Medulla oblongata (tissue), 1 donor: ENCODE measurements around the gene RHBDL1.

Experiments
- DNase-seq: peaks from one replicate; pipeline ENCODE4 v3.0.0-alpha.2; 2015; ENCODE audit errors: extremely low spot score

Gene RHBDL1

DNA sequence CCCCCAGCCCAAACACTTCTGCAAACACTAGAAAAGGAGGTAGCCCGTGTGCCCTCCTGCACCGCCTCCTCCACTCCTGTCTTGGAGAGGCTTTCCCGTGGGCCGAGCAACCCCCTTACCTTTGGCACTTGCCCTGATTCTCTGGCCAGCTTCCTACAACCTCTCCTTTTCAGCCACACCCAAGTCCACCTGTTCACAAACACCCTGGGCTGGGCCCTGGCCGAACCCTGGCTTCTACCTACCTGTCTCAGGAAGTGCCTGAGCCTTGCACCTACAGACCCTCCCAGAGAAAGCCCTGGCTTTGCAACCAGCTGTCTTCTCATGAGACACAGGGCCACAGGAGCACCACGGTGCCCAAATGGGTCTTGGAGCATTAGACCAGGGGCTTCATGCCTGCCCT lies 43.5 kb downstream of the RHBDL1 start:
- DNase-seq = no peak

DNA sequence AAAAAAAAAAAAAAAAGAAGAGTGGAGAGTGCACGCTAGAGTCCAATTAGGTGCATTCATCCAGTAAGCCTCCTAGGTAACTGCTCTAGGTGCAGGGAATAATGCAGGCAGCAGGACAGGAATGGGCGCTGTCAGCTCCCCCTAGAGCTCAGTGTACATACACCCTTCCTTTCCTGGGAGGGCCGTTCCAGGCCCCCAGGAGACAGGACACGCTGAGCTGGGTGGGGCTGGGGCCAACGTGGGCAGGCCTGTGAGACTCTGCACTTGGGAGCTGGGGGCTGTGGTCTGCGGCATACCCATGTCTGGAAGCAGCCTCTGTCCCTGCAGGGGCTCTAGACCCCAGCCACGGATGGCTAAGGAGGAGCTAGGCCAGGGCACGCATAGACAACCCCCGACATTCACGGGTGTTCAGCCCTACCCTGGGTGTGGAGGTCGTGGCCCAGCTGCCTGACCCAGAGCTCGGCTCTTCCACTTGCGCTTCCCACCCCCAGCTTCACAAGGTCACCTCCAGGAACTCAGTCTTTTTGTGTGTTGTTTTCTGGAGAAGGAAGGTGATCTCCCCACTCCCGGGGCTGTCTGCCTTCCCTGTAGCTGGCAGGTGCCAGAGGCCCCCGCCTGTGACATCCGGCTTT lies 44.5 kb downstream of the RHBDL1 start:
- no peak for DNase-seq

DNA sequence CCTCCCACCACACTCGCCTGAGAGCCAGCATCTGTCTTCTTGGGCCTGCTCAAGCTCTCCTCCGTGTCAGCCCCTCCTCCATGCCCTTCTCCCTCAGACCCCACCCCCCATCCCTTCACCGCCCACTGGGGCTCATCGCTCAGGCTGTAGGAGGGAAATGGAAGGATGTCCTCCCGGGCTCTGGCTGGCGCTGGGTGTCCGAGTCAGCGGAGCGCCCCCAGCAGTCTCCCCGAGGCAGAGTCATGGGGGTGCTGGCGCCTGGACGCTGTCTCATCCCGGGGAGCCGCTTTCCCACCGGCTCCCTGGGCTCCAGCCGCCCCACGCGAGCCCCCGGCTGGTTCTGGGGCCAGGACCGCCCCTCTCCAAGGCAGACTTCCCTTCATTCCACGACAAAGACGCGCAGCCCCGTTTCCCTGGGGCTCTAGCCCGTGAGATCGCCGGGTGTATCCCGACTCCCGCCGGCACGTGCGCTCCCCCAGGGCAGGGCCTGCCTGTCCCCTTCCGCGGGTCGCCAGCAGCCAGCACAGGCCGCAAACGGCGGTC lies 45.0 kb downstream of the RHBDL1 start:
- peak; percentile 83 for DNase-seq

GRCh38 chr16:720990-721764 lies 45.7 kb downstream of the RHBDL1 start, which contains the start of gene ANTKMT:
Gene ANTKMT, plus strand, starts transcription at chr16:721146. Its CDS starts 129 bp downstream, at chr16:721275.
- DNase-seq = peak; percentile 77

- DNase-seq = no peak
Observed at GRCh38 chr16:721765-722540, 46.5 kb downstream of the RHBDL1 start.

DNA sequence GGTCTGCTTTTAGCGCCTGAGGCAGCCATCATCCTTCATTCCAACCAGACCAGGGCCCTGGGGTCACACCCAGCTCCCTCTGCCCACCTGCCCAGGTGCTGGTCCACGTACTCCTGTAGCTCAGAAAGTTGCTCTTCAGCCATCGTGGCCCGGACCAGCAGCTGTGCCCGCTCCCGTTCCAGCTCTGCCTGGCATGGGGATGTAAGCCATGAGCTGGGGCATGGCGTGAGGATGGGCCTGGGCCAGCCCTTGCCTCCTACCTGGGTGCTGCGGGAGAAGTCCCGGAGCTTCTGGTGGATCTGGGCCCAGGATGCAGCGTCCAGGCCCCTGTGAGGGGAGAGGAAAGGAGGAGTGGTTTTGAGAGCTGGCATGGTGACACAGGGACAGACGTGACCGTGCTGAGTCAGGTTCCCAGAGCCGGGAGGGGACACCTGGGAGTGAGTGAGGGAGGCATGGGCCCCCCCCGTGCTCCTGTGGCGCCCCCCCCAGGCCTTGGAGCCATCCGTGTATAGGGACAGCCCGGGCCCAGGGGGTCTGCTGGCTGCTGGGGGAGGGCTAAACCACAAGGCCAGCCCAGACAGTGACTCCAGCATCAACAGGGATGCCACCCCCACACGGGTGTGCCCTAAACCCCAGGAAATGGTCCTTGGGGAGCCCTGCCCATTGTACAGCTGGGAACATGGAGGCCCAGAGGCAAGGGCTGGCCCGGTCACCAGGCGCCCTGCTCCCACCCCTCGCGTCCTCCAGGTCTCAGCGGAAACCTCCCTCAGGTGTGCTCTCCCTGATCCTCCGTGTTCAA lies 47.6 kb downstream of the RHBDL1 start:
- DNase-seq = no peak

DNA sequence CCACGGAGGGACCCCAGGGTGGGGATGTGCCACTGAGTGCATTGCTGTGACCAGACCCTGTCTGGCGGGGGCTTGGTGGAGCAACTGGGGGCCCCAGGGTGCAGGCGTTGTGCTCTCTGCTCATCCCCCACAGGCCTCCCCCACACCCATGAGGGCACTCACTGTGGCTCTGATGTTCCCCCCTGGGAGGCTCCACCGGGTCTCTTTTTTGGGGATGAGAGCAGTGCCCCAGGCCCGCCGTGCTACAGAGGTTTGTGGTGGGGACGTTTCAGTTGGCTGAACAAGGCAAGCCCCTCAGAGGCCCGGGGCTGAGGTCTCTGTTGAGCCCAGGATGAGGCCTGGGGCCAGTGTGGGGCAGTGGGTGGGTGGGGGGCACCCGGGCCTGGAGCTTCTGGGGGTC lies 48.2 kb downstream of the RHBDL1 start:
- no peak for DNase-seq

- DNase-seq = no peak
Observed at GRCh38 chr16:724188-725040, 48.9 kb downstream of the RHBDL1 start.

GRCh38 chr16:725041-725376 lies 49.5 kb downstream of the RHBDL1 start:
- DNase-seq = no peak

DNA sequence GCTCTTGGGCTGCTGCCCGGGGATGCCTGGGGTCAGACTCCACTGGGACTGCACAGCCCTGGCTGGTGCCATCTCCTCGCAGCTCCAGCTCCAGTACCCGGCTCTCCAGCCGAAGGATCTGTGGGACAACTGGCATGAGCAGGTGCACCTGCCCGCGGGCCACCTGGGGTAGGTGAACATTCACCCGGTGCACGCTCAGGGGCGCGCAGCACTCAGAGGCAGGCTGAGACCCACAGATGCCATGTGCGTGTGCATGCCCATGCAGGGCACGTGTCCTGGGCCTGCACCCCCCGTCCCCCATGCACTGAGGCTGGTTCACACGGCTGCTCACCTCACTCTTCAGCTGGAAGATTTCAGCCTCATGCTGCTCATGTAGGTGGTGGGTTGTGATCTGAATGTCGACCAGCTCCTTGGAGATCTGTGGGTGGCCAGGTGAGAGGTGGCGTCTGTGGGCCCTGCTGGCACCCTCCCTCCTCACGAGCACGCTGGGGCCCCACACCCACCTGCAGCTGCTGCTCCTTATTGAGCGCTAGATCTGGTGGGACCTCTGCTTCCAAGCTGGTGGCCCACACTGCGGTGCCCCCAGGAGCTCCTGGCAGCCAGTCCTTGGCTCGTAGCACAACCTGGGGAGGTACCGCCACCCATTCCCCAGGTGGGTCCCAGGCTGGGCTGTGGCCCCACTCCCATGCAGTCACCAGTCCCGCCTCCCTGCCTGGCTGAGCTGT lies 50.2 kb downstream of the RHBDL1 start:
- no peak for DNase-seq

GRCh38 chr16:726188-726437 lies 50.6 kb downstream of the RHBDL1 start:
- DNase-seq = no peak

DNA sequence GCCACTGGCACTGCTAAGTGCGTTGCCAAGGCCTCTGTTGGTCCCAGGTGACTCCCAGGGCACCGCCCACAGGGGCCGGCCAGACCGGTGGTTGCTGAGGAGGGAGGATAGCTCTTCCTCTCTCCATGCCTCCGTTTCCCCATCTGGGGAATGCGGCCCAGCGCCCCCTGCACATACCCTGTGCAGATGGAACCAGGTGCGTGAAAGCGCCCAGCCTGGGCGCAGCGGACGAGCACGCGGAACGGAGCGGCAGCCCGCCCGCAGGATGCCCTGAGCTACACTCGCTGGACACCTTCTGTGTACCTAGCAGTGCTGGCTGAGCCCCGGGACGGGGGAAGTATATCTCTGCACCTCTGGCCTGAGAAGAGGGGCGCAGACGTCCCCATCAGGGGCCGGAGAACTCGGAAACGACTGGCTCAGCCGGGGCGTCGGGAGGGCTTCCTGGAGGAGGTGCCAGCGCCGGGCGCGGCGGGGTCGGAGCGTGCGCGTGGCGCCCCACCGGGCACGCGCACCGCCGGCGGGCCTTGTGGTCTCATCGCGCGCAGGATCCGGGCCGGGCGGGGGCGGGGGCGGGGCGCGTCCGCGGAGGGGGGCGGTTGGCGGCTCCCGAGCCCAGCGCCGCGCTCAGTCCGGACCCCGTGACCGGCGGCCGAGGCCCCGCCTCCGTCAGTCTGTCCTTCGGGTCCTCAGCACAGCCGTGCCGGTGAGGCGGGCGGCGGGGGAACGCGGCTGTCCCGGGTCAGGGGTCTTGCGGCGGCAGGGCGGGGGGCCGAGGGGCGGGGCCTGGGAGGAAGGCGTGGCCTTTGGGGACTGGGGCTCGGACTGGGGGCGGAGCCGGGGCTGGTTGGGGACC lies 51.2 kb downstream of the RHBDL1 start, which contains the start of the genes CCDC78 and HAGHL:
TSS of gene CCDC78 (minus strand) at position 6 of the 853 bp plus-strand sequence. CDS start 76 bp downstream, outside the sequence.
TSS of gene HAGHL (plus strand) at position 669 of the 853 bp plus-strand sequence. CDS start 404 bp downstream, outside the sequence.
- peak; percentile 60 for DNase-seq

GRCh38 chr16:727291-727977 lies 52.0 kb downstream of the RHBDL1 start:
- no peak for DNase-seq
